ENCODE data around the gene RBM5.
A peak's percentile ranks its signal among the peaks of the same experiment; 100 is the strongest.

Gene RBM5

GRCh38 chr3:50121072-50122032 lies 32.6 kb downstream of the RBM5 start:
- DNase-seq (ENCODE audit: low spot score), result peak; percentile 73

DNA sequence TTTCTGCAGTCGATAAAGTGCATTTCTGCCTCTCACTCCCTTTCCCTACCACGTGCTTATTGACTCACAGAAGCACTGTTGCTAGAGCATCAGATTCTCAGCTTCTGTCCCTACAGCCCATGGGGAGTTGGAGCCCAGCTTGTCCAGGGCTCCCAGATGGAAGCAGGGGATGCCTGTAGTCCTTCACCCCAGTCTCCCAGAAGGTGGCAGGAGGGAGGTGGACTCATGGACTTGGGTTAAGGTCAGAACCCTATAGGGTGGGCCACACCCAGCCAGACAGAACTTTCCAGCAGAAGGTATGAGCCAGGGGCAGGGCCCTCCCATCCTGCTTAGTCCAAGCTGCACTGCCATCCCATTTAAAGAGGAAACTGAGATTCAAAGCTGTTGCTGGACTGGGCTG lies 33.4 kb downstream of the RBM5 start:
- DNase-seq (ENCODE audit: low spot score), result no peak

- DNase-seq (ENCODE audit: low spot score), result no peak
Observed at GRCh38 chr3:50122661-50123391, 34.1 kb downstream of the RBM5 start.

- DNase-seq (ENCODE audit: low spot score), result no peak
Observed at GRCh38 chr3:50123394-50124051, 34.8 kb downstream of the RBM5 start.

- DNase-seq (ENCODE audit: low spot score), result no peak
Observed at GRCh38 chr3:50124052-50124799, 35.5 kb downstream of the RBM5 start.

DNA sequence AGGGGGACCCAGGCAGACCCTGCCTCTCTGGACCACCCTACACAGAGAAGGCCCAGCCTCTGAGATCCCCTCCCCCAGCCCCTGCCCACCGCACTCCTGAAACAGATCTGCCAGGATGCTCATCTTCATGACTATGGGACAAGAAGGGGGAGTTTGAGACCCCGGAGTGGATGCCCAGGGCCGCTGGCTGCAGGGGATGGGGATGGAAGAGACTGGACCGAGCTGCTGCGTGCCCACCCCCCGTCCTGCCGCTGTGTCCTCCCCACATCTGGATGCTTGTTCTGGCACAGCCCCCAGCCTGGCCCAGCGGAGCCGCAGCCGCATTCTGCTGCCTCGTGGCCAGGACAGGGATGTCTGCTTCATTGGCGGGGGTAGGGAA lies 36.1 kb downstream of the RBM5 start:
- DNase-seq (ENCODE audit: low spot score), result no peak

DNA sequence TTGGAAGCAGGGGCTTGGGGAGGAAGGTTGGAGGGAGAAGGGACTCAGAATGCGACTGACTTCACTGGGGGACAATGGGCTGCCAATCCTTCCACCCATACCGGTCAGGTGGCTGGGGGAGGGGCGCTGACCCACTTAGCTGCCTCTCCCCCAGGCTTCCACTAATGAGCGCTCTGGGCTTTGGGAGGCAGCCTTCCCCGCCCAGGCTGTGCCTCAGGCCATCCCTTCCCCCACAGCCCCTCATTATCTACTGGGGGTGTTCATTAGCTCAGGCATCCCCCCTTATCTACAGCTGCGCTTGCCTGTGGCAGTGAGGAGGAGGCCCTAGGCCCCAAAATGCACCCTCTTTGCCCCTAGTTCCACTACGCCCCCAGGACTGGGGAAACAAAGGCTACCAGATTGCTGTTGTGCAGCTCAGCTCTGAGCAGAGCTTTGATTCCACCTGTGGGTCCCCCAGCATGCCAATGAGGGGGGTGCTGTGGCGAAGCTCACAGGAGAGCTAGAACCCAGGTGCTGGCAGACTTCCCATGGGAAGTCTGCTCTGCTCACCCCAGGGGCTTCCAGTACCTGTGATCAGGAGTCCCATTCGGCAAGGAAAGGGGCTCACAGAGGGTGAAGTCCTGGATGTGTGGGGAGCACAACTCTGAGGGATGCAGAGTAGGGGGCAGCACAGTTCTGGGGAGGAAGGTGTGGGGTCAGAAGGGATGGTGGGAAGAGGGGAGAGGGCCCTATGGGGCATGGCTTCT lies 37.0 kb downstream of the RBM5 start:
- DNase-seq (ENCODE audit: low spot score), result no peak

- no peak for DNase-seq (ENCODE audit: low spot score)
Observed at GRCh38 chr3:50126287-50127211, 37.8 kb downstream of the RBM5 start.

DNA sequence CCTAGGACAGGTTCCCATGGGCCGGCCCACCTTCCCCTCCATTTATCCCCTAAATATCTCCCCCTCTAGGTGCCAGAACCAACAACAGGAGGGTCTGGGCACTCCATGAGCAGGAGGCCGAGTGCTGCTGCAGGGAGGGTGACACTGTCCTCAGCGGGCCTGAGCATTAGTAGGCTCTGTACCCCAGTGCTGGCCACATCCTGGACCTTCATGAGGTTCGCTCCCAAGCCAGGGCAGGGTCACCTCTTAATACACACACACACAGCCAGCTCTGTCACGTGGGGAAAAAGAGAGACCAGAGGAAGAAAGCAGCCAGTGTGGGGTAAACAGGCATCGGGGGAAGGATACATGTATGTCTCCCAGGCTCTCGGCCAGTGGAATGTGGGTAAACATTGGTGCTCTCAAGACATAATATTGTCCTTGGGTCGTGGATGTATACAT lies 38.6 kb downstream of the RBM5 start:
- no peak for DNase-seq (ENCODE audit: low spot score)

DNA sequence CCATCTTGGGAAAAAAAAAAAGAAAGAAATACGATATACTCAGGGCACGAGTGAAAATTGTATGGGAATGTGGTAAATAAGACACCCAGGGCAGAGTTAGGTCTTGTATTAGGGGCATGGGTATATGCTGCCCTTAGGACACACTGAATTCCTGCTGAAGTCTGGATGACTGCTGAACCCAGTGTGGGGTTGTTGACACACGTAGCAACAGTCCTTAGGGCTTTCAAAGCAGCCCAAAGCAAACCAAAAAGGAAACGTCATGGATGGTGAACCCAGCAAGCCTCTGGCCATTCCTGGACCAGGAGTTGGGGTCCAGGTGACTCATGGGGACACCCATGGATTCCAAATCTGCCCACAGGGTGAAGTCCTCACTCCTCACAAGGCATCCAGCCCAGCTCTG lies 39.3 kb downstream of the RBM5 start:
- DNase-seq (ENCODE audit: low spot score), result no peak

- no peak for DNase-seq (ENCODE audit: low spot score)
Observed at GRCh38 chr3:50130436-50130835, 41.7 kb downstream of the RBM5 start.

GRCh38 chr3:50132421-50133282 lies 43.9 kb downstream of the RBM5 start:
- DNase-seq (ENCODE audit: low spot score), result no peak

GRCh38 chr3:50133283-50133615 lies 44.5 kb downstream of the RBM5 start:
- no peak for DNase-seq (ENCODE audit: low spot score)

DNA sequence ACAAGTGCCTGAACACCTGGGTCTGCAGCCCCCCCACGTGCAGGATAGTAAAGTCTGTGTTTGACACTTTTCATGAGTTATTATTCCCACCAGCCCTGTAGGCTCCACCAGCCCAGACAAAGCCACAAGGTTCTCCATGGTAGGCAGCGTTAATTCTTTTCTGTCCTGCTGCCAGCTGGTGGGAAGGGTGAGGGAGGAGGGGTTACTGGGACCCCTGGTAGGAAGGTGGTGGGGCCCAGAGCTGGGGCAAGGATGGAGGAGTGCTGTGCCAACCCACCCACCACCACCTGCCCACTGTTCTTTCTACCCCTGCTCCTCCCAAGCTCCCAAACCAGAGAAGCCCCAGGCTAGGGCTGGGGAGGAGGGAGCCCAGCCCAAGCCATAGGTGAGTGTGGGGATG lies 45.6 kb downstream of the RBM5 start:
- no peak for DNase-seq (ENCODE audit: low spot score)

DNA sequence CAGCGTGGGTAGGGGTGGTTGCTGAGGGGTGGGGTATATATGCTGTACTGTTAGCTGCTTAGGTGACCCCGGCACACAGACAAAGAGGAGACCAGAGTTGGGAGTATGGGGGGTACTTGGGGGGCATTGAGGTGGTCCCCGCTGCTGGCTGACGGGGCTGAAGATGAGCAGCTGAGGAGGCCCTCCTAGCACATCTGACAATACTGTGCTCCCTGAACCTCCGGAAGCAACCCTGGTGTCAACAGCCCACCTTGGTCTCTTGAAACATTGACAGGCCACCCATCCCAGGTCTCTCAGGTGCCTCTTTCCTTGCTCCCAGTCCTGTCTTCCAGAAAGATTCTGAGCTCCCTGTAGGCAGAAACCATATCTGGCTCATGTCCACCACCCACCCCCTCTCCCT lies 47.2 kb downstream of the RBM5 start:
- DNase-seq (ENCODE audit: low spot score), result no peak

- no peak for DNase-seq (ENCODE audit: low spot score)
Observed at GRCh38 chr3:50136714-50137405, 48.1 kb downstream of the RBM5 start.

DNA sequence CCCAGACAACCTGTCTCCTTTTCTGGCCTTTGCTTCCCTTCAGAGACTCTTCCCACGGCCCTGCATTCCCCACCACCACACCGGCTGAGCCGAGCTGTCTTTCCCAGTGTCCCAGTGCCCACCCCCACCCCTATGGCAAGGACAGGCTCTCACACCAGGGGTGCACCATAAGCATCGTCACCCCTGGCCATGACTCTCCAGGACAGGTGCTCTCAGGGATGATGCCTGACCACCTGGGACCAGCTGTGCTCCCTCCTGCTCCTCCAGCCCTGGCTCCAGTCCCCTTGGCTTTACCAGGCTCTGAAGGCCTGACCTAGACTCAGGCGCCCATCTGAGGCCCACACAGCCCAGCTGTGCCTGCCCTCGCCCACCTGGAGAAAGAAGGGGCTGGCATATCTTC lies 48.8 kb downstream of the RBM5 start:
- DNase-seq (ENCODE audit: low spot score), result no peak
